DMS153 treated with DMSO at 0.1 percent for 48 hours (cell line): ENCODE measurements around the gene UGT1A5.

Experiments
- DNase-seq: peaks from one replicate; lab custom pipeline; 2025; ENCODE audit not compliant: unreplicated experiment; lab: John Stamatoyannopoulos, UW

Gene UGT1A5

GRCh38 chr2:233712611-233713261, at the start of gene UGT1A5:
Gene UGT1A5 (plus strand): TSS chr2:233712907. CDS start chr2:233712992, 85 bp downstream.
- no peak for DNase-seq

DNA sequence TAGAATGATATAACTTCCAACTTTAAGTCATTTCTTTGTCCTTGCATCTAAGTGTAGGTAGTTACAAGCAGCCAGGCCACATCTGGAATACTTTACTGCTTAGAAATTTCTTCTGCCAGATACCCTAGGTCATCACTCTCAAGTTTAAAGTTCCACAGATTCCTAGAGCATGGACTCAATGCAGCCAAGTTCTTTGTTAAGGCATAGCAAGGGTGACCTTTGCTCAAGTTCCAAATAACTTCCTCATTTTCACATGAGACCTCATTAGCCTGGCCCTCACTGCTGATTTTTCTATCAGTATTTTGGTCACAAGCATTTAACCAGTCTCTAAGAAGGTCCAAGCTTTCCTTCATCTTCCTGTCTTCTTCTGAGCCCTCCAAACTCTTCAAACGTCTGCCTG, 48.8 kb upstream of the UGT1A5 start:
- DNase-seq = no peak

- DNase-seq = no peak
These were observed 44.0 kb upstream of the UGT1A5 start for GRCh38 chr2:233668605-233669260.

DNA sequence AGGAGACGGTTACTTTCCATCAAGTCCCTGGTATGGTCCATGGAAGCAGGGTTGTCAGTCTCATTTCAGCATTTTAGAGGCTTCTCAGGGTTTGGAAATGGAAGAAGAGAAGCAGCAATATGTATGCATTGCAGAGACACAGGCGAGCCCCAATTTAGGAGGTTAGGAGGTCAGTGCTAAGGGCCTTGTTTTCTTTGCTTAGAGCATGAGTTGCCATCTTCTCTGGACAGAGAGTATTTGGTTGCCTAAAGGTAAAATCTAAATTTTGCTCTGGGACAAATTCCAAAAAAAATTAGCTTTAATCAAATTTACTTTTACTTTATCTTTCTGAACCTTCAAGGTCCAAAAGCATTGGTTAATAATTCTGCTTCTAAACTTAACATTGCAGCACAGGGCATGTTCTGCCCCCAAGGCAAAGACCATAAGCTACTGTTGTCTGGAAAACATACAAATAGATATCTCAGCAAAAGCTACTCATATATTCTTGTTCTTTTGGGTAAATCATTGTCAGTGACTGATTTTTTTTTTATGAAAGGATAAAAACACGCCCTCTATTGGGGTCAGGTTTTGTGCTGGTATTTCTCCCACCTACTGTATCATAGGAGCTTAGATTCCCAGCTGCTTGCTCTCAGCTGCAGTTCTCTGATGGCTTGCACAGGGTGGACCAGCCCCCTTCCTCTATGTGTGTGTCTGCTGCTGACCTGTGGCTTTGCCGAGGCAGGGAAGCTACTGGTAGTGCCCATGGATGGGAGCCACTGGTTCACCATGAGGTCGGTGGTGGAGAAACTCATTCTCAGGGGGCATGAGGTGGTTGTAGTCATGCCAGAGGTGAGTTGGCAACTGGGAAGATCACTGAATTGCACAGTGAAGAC, 41.2 kb upstream of the UGT1A5 start, which contains the start of gene UGT1A9:
UGT1A9 (plus strand) TSS at position 609 of the 872 bp plus-strand sequence; CDS start at position 646, 37 bp downstream.
- no peak for DNase-seq

GRCh38 chr2:233672886-233673285, 39.8 kb upstream of the UGT1A5 start:
- no peak for DNase-seq

DNA sequence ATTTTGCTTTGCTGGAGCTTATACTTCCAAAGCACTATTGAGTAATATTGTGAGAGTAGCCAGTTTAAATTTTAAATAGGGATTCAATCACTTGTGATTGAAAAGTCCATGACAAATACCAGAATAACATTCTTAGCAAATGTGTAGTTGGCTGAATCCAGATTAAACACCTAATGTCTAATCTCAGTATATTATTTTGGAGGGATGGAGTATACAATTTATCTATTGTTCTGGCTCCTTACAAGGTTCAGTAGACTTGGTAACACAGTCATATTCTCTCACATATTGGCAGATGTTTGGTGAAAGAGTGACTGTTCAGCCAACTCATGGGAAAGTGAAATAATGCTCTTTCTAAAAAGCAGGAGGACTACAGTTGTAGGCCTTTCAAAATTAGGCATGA, 38.8 kb upstream of the UGT1A5 start:
- DNase-seq = no peak

DNA sequence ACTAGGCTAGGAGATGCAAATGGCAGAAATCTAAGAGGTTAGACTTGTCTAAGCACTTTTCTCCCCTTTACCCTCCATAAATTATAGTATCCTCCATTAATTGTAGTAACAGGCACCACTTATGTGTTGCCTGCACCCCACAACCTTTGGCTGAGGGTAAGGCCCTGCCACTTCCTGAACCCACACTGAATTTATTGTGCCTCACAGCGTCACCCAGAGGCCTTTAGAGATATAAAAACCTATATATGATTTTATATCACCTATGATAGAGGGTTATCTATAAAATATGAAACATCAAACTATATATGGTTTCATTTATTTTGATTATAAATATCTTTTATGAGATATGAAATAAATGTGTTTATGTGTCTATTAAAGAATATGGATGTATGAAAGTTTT, 38.4 kb upstream of the UGT1A5 start:
- DNase-seq = no peak

DNA sequence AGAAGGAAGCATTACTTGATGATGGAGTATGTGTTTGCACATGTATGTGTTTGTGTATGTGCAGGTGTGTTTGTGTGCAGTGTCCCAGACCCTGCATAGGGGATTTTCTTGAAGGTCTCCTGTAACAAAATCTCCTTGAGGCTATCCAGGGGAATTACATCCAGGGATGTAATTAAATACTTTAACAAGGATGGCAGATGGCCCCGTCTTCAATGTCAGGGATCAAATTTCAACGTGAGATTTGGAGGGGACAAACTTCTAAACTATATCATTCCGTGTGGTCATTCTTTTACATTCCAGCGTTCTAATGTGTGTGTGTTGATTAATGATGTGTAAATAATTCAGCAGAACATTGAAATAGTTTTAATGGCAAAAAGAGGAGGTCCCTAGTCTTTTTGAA, 37.7 kb upstream of the UGT1A5 start:
- DNase-seq = no peak

- no peak for DNase-seq
These were observed 36.7 kb upstream of the UGT1A5 start for GRCh38 chr2:233676046-233676445.

- no peak for DNase-seq
These were observed 33.5 kb upstream of the UGT1A5 start for GRCh38 chr2:233679196-233679595.

- no peak for DNase-seq
These were observed 32.2 kb upstream of the UGT1A5 start for GRCh38 chr2:233680361-233681045.

- DNase-seq = no peak
These were observed 31.1 kb upstream of the UGT1A5 start, which contains the start of gene UGT1A7 for GRCh38 chr2:233681521-233682099. Gene UGT1A7 (plus strand): TSS chr2:233681901. CDS start chr2:233681938, 37 bp downstream.

- DNase-seq = no peak
These were observed 28.1 kb upstream of the UGT1A5 start for GRCh38 chr2:233684640-233685039.

DNA sequence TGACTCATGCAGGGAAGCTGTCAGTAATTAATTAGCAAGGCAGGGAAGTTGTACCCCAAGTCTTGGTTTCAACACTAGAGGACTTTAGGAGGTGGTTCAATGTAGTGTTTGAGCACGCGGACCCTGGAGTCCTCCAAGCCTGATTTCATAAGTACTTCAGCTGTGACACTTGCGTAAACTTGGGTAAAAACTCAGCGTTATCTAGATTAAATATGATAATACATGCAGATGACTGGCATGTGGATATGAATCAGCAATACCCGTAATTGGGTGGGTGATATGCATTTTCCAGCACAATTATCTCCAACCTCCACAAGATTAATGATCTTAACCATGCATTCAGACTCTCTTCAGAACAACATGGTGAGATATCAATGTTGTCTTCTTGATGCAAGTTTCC, 25.8 kb upstream of the UGT1A5 start:
- no peak for DNase-seq

- no peak for DNase-seq
These were observed 24.4 kb upstream of the UGT1A5 start for GRCh38 chr2:233688341-233688740.

GRCh38 chr2:233689031-233689430, 23.7 kb upstream of the UGT1A5 start:
- DNase-seq = no peak

DNA sequence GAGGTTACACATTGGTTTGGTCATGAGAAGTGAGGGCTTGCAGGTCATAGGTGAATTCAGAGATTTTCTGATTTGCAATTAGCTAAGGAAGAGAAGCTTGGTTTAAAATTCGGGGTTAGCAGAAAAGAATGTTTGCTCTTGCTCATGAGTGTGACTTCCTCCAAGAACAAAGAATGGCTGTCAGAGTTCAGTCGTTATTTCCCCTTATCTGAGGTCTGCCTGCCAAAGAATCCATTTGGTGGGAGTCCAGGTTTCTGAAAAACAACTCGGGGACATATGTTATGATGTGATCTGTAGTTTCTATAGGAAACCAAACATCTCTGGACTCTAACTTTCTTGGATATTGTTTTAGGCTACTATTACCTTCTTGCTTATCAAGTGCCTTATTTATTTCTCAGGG, 23.2 kb upstream of the UGT1A5 start:
- no peak for DNase-seq

GRCh38 chr2:233690444-233690843, 22.3 kb upstream of the UGT1A5 start:
- DNase-seq = no peak

DNA sequence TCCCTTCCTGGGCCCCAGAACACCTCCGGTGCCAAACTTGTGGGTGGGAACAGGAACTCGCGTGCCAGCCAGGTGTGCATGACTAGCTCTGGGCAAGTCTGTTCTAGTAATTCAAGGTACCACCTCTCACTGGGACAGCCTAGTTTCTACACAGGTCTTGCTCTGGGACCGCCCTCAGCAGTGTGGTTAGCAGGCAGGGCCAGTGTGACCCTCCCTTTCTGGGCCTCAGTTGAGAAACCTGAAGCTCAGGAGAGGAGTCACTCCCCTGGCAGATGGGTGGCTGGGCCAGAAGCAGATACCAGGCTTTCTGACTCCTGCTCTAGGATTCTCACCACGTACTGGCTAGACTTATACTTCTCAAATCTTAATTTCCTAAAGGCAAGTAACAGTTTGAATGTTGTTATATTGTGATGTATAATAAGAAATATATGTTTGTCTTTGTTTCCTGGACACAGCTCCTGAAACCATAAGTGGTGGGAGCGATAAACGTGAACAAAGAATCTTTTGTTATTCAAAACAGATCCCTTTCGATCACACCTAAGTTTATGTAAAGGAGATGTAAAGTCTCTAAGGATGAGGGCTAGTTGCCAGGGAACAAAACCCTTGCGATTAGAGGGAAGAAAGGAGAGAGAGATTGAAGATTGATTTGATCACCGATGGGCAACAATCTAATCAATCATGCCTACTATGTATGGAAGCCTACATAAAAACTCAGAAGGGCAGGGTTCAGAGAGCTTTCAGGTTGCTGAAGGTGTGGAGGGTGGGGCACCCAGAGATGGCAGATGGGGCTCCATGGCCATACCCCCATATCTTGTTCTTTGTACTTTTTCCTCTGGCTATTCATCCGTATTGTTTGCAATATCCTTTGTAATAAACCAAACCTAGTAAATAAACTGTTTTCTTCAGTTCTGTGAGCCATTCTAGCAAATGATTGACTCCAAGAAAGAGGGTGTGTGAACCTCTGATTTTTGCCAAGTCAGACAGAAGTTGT, 21.0 kb upstream of the UGT1A5 start:
- DNase-seq = no peak

DNA sequence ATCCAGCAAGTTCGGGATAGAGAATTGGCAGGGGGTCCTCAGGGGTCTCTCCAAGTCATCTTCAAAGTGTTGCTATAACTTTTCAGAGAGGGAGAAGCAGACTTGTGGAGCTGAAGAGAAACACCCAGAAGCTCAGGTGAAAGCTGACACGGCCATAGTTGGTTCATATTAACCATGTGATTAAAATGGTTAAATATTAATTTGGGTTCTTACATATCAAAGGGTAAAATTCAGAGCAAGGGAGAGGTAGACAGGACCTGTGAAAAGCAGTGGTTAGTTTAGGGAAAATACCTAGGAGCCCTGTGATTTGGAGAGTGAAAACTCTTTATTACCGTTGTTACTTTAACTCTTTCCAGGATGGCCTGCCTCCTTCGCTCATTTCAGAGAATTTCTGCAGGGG, 20.1 kb upstream of the UGT1A5 start, which contains the start of gene UGT1A6:
UGT1A6 (plus strand) TSS at position 243 of the 400 bp plus-strand sequence; CDS start at position 358, 115 bp downstream.
- DNase-seq = no peak
